IMR-90 (cell line): Measurements from ENCODE around the gene REC114. TPM values are rescaled to one million over a fixed set of nuclear protein-coding genes. Genes with fewer than 3 reads are reported as not detected.

Experiments
- ATAC-seq: fragments of 200-7000 bp; cut with Tn5 transposase; 2 replicates; pipeline ENCODE4 v1.9.1; 2020; ENCODE audit warnings: low read depth, mild to moderate bottlenecking, moderate library complexity
- BruUV-seq: library from RNA; stranded (reverse); fragments of 400-500 nt; replicated peaks from 2 replicates; lab custom pipeline; 2021; lab: Mats Ljungman, UMichigan
- CTCF ChIA-PET: fragments of 300-600 bp; formaldehyde crosslinking; extraction: SDS; loops from one replicate; lab custom pipeline; 2021; ENCODE audit warnings: antibody characterized with exemption; lab: Yijun Ruan, JAX
- POLR2A ChIA-PET: fragments of 300-600 bp; sonication (Branson Sonifier 250); formaldehyde crosslinking; loops from one replicate; lab custom pipeline; 2022; ENCODE audit warnings: antibody characterized with exemption; ENCODE audit not compliant: unreplicated experiment; lab: Charles Lee
- DNase-seq: peaks from one replicate; pipeline ENCODE4 v3.0.0; 2013
- H2AFZ ChIP-seq: replicated peaks from 2 replicates; pipeline ENCODE3; 2013; ENCODE audit warnings: low read length, mild to moderate bottlenecking; ENCODE audit not compliant: poor library complexity
- H2AK5ac ChIP-seq: 2 replicates; pipeline ENCODE4 v1.6.1; 2013; ENCODE audit warnings: low read depth, low read length, inconsistent platforms
- H2AK9ac ChIP-seq: replicated peaks from 2 replicates; pipeline ENCODE3; 2013; ENCODE audit warnings: mild to moderate bottlenecking, low read depth, low read length, moderate library complexity; ENCODE audit not compliant: poor library complexity
- H2BK120ac ChIP-seq: 2 replicates; pipeline ENCODE4 v1.6.1; 2013; ENCODE audit warnings: low read depth, low read length, inconsistent platforms
- H2BK15ac ChIP-seq: 3 replicates; pipeline ENCODE4 v1.6.1; 2013; ENCODE audit warnings: low read depth, low read length, inconsistent platforms
- H2BK20ac ChIP-seq: 2 replicates; pipeline ENCODE4 v1.6.1; 2013; ENCODE audit warnings: low read depth, mild to moderate bottlenecking, inconsistent platforms, low read length, moderate library complexity
- H2BK5ac ChIP-seq: 2 replicates; pipeline ENCODE4 v1.6.1; 2013; ENCODE audit warnings: mild to moderate bottlenecking, low read depth, low read length, inconsistent platforms; ENCODE audit not compliant: poor library complexity, severe bottlenecking
- H3K14ac ChIP-seq: replicated peaks from 2 replicates; pipeline ENCODE4 v1.6.1; 2013; ENCODE audit warnings: low read depth, low read length, inconsistent platforms
- H3K18ac ChIP-seq: 2 replicates; pipeline ENCODE4 v1.6.1; 2013; ENCODE audit warnings: low read depth, low read length, control low read depth
- H3K23ac ChIP-seq: 2 replicates; pipeline ENCODE4 v1.6.1; 2013; ENCODE audit warnings: low read depth, low read length, inconsistent platforms
- H3K27ac ChIP-seq: 2 replicates; pipeline ENCODE4 v1.5.1; 2013; ENCODE audit warnings: mild to moderate bottlenecking, control low read depth, low read length; ENCODE audit not compliant: insufficient read depth
- H3K27me3 ChIP-seq: 2 replicates; pipeline ENCODE4 v1.6.1; 2013; ENCODE audit warnings: low read length; ENCODE audit not compliant: control insufficient read depth, insufficient read depth
- H3K36me3 ChIP-seq: 2 replicates; pipeline ENCODE4 v1.6.1; 2013; ENCODE audit warnings: low read length, mixed read lengths; ENCODE audit not compliant: control insufficient read depth, insufficient read depth
- H3K4ac ChIP-seq: 2 replicates; pipeline ENCODE4 v1.6.1; 2013; ENCODE audit warnings: low read depth, low read length, inconsistent platforms
- H3K4me1 ChIP-seq: 2 replicates; pipeline ENCODE4 v1.6.1; 2013; ENCODE audit warnings: low read length, mixed read lengths; ENCODE audit not compliant: control insufficient read depth, insufficient read depth
- H3K4me2 ChIP-seq: 2 replicates; pipeline ENCODE4 v1.6.1; 2013; ENCODE audit warnings: low read depth, mild to moderate bottlenecking, control low read depth, low read length, moderate library complexity
- H3K4me3 ChIP-seq: 2 replicates; pipeline ENCODE4 v1.5.1; 2013; ENCODE audit warnings: low read depth, mild to moderate bottlenecking, control low read depth, low read length, moderate library complexity; ENCODE audit not compliant: insufficient read depth
- H3K56ac ChIP-seq: 2 replicates; pipeline ENCODE4 v1.6.1; 2013; ENCODE audit warnings: low read length, inconsistent platforms; ENCODE audit not compliant: insufficient read depth; ENCODE audit errors: extremely low read depth
- H3K79me1 ChIP-seq, 2 experiments: 2 replicates each; pipeline ENCODE4 v1.6.1; 2013; ENCODE audit warnings: low read length in 2 of 2, inconsistent platforms in 1 of 2, low read depth in 1 of 2
- H3K9ac ChIP-seq: 2 replicates; pipeline ENCODE4 v1.6.1; 2013; ENCODE audit warnings: low read depth, low read length, control low read depth
- H3K9me1 ChIP-seq: 2 replicates; pipeline ENCODE4 v1.6.1; 2013; ENCODE audit warnings: low read length, inconsistent platforms; ENCODE audit not compliant: insufficient read depth
- H3K9me3 ChIP-seq: 2 replicates; pipeline ENCODE4 v1.6.1; 2013; ENCODE audit warnings: low read length; ENCODE audit not compliant: control insufficient read depth, insufficient read depth
- H4K20me1 ChIP-seq: 2 replicates; pipeline ENCODE4 v1.6.1; 2013; ENCODE audit warnings: low read length, inconsistent platforms; ENCODE audit not compliant: insufficient read depth
- H4K5ac ChIP-seq: 2 replicates; pipeline ENCODE4 v1.6.1; 2013; ENCODE audit warnings: mild to moderate bottlenecking, low read depth, low read length, control low read depth
- H4K8ac ChIP-seq, 2 experiments: 2 replicates each; pipeline ENCODE4 v1.6.1; 2013; ENCODE audit warnings: low read depth in 2 of 2, low read length in 2 of 2, control low read depth in 1 of 2, inconsistent platforms in 1 of 2
- H4K91ac ChIP-seq: 2 replicates; pipeline ENCODE4 v1.6.1; 2013; ENCODE audit warnings: low read depth, low read length, inconsistent platforms; ENCODE audit not compliant: insufficient read depth
- BHLHE40 ChIP-seq: fragments of 150-350 bp; IDR thresholded peaks from 2 replicates; pipeline ENCODE4 v1.6.1; 2016; ENCODE audit warnings: mild to moderate bottlenecking, low read depth, low read length
- CEBPB ChIP-seq: IDR thresholded peaks from 2 replicates; pipeline ENCODE4 v1.6.1; 2012; ENCODE audit warnings: low read depth, low read length, improper control_type of control experiment
- CHD1 ChIP-seq: IDR thresholded peaks from 2 replicates; pipeline ENCODE4 v1.6.1; 2012; ENCODE audit warnings: low read depth, low read length, improper control_type of control experiment
- CTCF ChIP-seq: conservative IDR thresholded peaks from 2 replicates; pipeline ENCODE4 v1.5.1; 2012; ENCODE audit warnings: mild to moderate bottlenecking, low read depth, low read length, improper control_type of control experiment
- FOS ChIP-seq: fragments of 150-350 bp; IDR thresholded peaks from 2 replicates; pipeline ENCODE4 v1.6.1; 2016; ENCODE audit warnings: low read depth, low read length
- MAFK ChIP-seq: IDR thresholded peaks from 2 replicates; pipeline ENCODE4 v1.6.1; 2012; ENCODE audit warnings: low read depth, low read length, improper control_type of control experiment
- MAZ ChIP-seq: IDR thresholded peaks from 2 replicates; pipeline ENCODE4 v1.6.1; 2012; ENCODE audit warnings: low read depth, mild to moderate bottlenecking, low read length, improper control_type of control experiment, moderate library complexity, borderline replicate concordance
- MXI1 ChIP-seq: IDR thresholded peaks from 2 replicates; pipeline ENCODE4 v1.6.1; 2012; ENCODE audit warnings: low read depth, mild to moderate bottlenecking, low read length, moderate library complexity, borderline replicate concordance
- POLR2A ChIP-seq: IDR thresholded peaks from 2 replicates; pipeline ENCODE4 v1.6.1; 2012; ENCODE audit warnings: mild to moderate bottlenecking, low read depth, low read length
- RAD21 ChIP-seq: IDR thresholded peaks from 2 replicates; pipeline ENCODE4 v1.6.1; 2012; ENCODE audit warnings: low read length, improper control_type of control experiment
- RCOR1 ChIP-seq: IDR thresholded peaks from 2 replicates; pipeline ENCODE4 v1.6.1; 2012; ENCODE audit warnings: mild to moderate bottlenecking, low read length, improper control_type of control experiment; ENCODE audit not compliant: insufficient replicate concordance
- SMC3 ChIP-seq: fragments of 150-350 bp; IDR thresholded peaks from 2 replicates; pipeline ENCODE4 v1.6.1; 2016; ENCODE audit warnings: low read depth, mild to moderate bottlenecking, antibody characterized with exemption, low read length, moderate library complexity
- USF2 ChIP-seq: fragments of 150-350 bp; IDR thresholded peaks from 2 replicates; pipeline ENCODE4 v1.6.1; 2017; ENCODE audit warnings: mild to moderate bottlenecking, antibody characterized with exemption, low read length, low read depth
- WGBS, 2 experiments: methylation state at CpG; one replicate each; pipeline versions ENCODE4 v1.1.5 to v1.1.7; 2013; ENCODE audit warnings: missing lambda C conversion rate in 2 of 2; ENCODE audit not compliant: insufficient read length in 1 of 2; ENCODE audit errors: extremely low coverage in 2 of 2; 5-methylcytosine and 5-hydroxymethylcytosine counted together
- dilution Hi-C: fragments of 300-500 bp; cut with HindIII; formaldehyde crosslinking; loops from one replicate; pipeline ENCODE4 v1.14.3; 2018; ENCODE audit warnings: low sequenced_read_pairs; ENCODE audit not compliant: unreplicated experiment
- in situ Hi-C: fragments of 300-500 bp; cut with MboI; formaldehyde crosslinking; loops from 3 replicates; pipeline ENCODE4 v1.14.3; 2019; ENCODE audit warnings: low sequenced_read_pairs, inconsistent platforms, mixed read lengths
- intact Hi-C: fragments of 100-400 bp; cut with micrococcal nuclease; formaldehyde crosslinking; loops from 2 replicates; pipeline ENCODE4 v1.10.0; 2022
- polyA plus RNA-seq, 3 experiments: library from polyadenylated mRNA; depleted of rRNA; stranded (reverse); fragments of >200 nt; gene quantifications; 2 replicates each; pipeline ENCODE4 v1.2.3, GENCODE V29; 2012; ENCODE audit warnings: low replicate concordance in 1 of 3
- total RNA-seq: library from RNA; depleted of rRNA; stranded (reverse); fragments of >200 nt; gene quantifications from 2 replicates; pipeline ENCODE4 v1.2.3, GENCODE V29; 2012

REC114 gene
- total and polyA plus RNA-seq, 2 of the 4 experiments (the other 2 are of a cell fraction) = not detected

GRCh38 chr15:73437543-73438109 lies 5.3 kb upstream of the REC114 start:
- Histone ChIP-seq H3K23ac (no peak overlapping the region), H3K18ac (no peak overlapping the region), H4K8ac (no peak overlapping the region), H2AFZ (no peak overlapping the region), H3K14ac (no peak overlapping the region), H3K36me3 (no peaks in the 10 kb centered on the region), H3K4me1 (no peaks in the 10 kb centered on the region), H2BK15ac (no peak overlapping the region), H3K56ac (no peak overlapping the region), H3K4ac (no peak overlapping the region), H2BK5ac (no peak overlapping the region), H4K20me1 (no peaks in the 10 kb centered on the region), H3K27ac (no peak overlapping the region), H4K5ac (no peak overlapping the region), H3K27me3 (peaks cover 22% of the 10 kb centered on the region), H2AK5ac (no peak overlapping the region), H2BK120ac (no peak overlapping the region), H3K4me2 (no peak overlapping the region), H3K4me3 (no peak overlapping the region), H3K9me3 (no peaks in the 10 kb centered on the region), H2BK20ac (no peak overlapping the region), H2AK9ac (no peak overlapping the region), H3K9me1 (no peaks in the 10 kb centered on the region), H3K9ac (no peak overlapping the region), H4K91ac (no peak overlapping the region), H3K79me1 (no peaks in the 10 kb centered on the region)
- 56% methylated on average over 1 of the region's 4 CpGs; no CpG with 5 or more reads in 1 of the 2 experiments for WGBS, 2 experiments
- BruUV-seq = no TSS peak
- DNase-seq = no peak
- ChIA-PET POLR2A (no interaction called here), CTCF (no interaction called here)
- TF ChIP-seq SMC3 = no peak
- no peak for TF ChIP-seq MXI1
- TF ChIP-seq RCOR1 = no peak
- no peak for TF ChIP-seq MAZ
- no peak for TF ChIP-seq USF2
- TF ChIP-seq POLR2A = no peak
- TF ChIP-seq FOS = no peak
- no peak for TF ChIP-seq CTCF
- TF ChIP-seq RAD21 = no peak
- TF ChIP-seq MAFK = no peak
- TF ChIP-seq CHD1 = no peak
- no peak for TF ChIP-seq BHLHE40
- TF ChIP-seq CEBPB = no peak
- in situ Hi-C loops (no loop called here), dilution Hi-C loops (no loop called here), intact Hi-C loops (no loop called here)
- no peak for ATAC-seq
